K562 (cell line): ENCODE results near the gene ZNF598. TPM values are rescaled to one million over a fixed set of nuclear protein-coding genes. Genes with fewer than 3 reads are reported as not detected.

ENCODE experiments used
- ARID1B ChIP-seq: fragments of 450-650 bp; IDR thresholded peaks from 2 replicates; pipeline ENCODE4 v1.6.1; 2016; ENCODE audit warnings: antibody characterized with exemption, mild to moderate bottlenecking, inconsistent platforms
- ATF1 ChIP-seq, 2 experiments: fragments of 450-650 bp in 1 of 2; IDR thresholded peaks; 2 replicates each; pipeline ENCODE4 v1.6.1; 2016; ENCODE audit warnings: missing compliant biosample characterization in 1 of 2, missing genetic modification characterization in 1 of 2
- CHD2 ChIP-seq: IDR thresholded peaks from 2 replicates; pipeline ENCODE4 v1.6.1; 2011; ENCODE audit warnings: low read depth, low read length
- EP300 ChIP-seq: IDR thresholded peaks from 2 replicates; pipeline ENCODE4 v1.6.1; 2012; ENCODE audit warnings: low read length, improper control_type of control experiment
- HDAC1 ChIP-seq, 2 experiments: fragments of 450-650 bp; IDR thresholded peaks; 2 replicates each; pipeline ENCODE4 v1.6.1; 2016 to 2017; ENCODE audit warnings: inconsistent platforms in 1 of 2, mild to moderate bottlenecking in 1 of 2, moderate library complexity in 1 of 2
- ILF3 ChIP-seq: fragments of 450-650 bp; IDR thresholded peaks from 2 replicates; pipeline ENCODE4 v1.6.1; 2018; ENCODE audit warnings: antibody characterized with exemption, mild to moderate bottlenecking, moderate library complexity, borderline replicate concordance
- NCOR1 ChIP-seq: fragments of 450-650 bp; IDR thresholded peaks from 2 replicates; pipeline ENCODE4 v1.6.1; 2016; ENCODE audit warnings: mild to moderate bottlenecking, moderate library complexity
- RBFOX2 ChIP-seq: fragments of 200-400 bp; formaldehyde crosslinking; IDR thresholded peaks from 2 replicates; pipeline ENCODE4 v1.6.1; 2017; ENCODE audit warnings: low read depth, mild to moderate bottlenecking, low read length, moderate library complexity
- SMC3 ChIP-seq: conservative IDR thresholded peaks from 2 replicates; pipeline ENCODE4 v1.6.1; 2011; ENCODE audit warnings: low read depth, low read length, improper control_type of control experiment; ENCODE audit not compliant: insufficient read depth
- ZFX ChIP-seq: sonication (generic); formaldehyde crosslinking; IDR thresholded peaks from 2 replicates; pipeline ENCODE4 v1.8.0; 2022; ENCODE audit warnings: mild to moderate bottlenecking, missing genetic modification reagents, moderate library complexity
- ZNF274 ChIP-seq: IDR thresholded peaks from 2 replicates; pipeline ENCODE4 v1.6.1; 2011; ENCODE audit warnings: low read depth, mild to moderate bottlenecking, low read length, moderate library complexity, borderline replicate concordance
- ZNF347 ChIP-seq: fragments of 450-650 bp; formaldehyde crosslinking; IDR thresholded peaks from 2 replicates; pipeline ENCODE4 v1.4.0; 2020; ENCODE audit warnings: low read depth, mild to moderate bottlenecking, moderate library complexity
- ZNF586 ChIP-seq: fragments of 450-650 bp; formaldehyde crosslinking; conservative IDR thresholded peaks from 2 replicates; pipeline ENCODE4 v1.4.0; 2020; ENCODE audit warnings: mild to moderate bottlenecking, moderate library complexity
- ZNF780A ChIP-seq: fragments of 250-450 bp; sonication (Bioruptor Pico); IDR thresholded peaks from 2 replicates; pipeline ENCODE4 v1.5.0; 2021; ENCODE audit warnings: mild to moderate bottlenecking
- polyA plus RNA-seq, 8 experiments: library from polyadenylated mRNA; depleted of rRNA in 4 of 8; stranded (reverse) in 5 of 8; unstranded in 3 of 8; fragments of >200 nt; fragmentation: Nextera tagmentation in 2 of 8; fragmentation: Illumina TruSeq in 1 of 8; extraction: Ambion mirVana in 2 of 8; extraction: Trizol in 1 of 8; gene quantifications; 2 replicates each; pipeline versions ENCODE4 v1.2.1 to v1.2.3, GENCODE V29; 2011 to 2014; ENCODE audit warnings: inconsistent platforms in 1 of 8, missing spikeins in 1 of 8
- total RNA-seq, 7 experiments: library from RNA; depleted of rRNA in 6 of 7; stranded (reverse); fragments of >200 nt in 6 of 7; fragmentation: Illumina TruSeq in 2 of 7; extraction: Trizol in 2 of 7; gene quantifications; 2 replicates each; pipeline versions ENCODE4 v1.2.1 to v1.2.3, GENCODE V29; 2011 to 2021; ENCODE audit warnings: low replicate concordance in 1 of 7
- TF ChIP-seq, protein P1 (sequence below): fragments of 150-350 bp; IDR thresholded peaks from 2 replicates; pipeline ENCODE4 v1.6.1; 2014; ENCODE audit warnings: low read depth, mild to moderate bottlenecking, low read length, borderline replicate concordance
- TF ChIP-seq, protein P2 (sequence below): fragments of 200-800 bp; sonication (Bioruptor generic); IDR thresholded peaks from 2 replicates; pipeline ENCODE4 v1.6.1; 2017; ENCODE audit warnings: missing genetic modification characterization, missing compliant biosample characterization
- TF ChIP-seq, protein P3 (sequence below): sonication (generic); formaldehyde crosslinking; IDR thresholded peaks from 2 replicates; pipeline ENCODE4 v1.8.0; 2022; ENCODE audit warnings: missing genetic modification reagents, mild to moderate bottlenecking, moderate library complexity, borderline replicate concordance
- TF ChIP-seq, protein P4 (sequence below): sonication (generic); formaldehyde crosslinking; IDR thresholded peaks from 2 replicates; pipeline ENCODE4 v1.8.0; 2022; ENCODE audit warnings: mild to moderate bottlenecking, missing genetic modification reagents
- TF ChIP-seq, protein P5 (sequence below), 2 experiments: fragments of 450-650 bp; conservative IDR thresholded peaks; 2 replicates each; pipeline ENCODE4 v1.6.1; 2017; ENCODE audit warnings: mild to moderate bottlenecking in 2 of 2, moderate library complexity in 2 of 2

The ZNF598 gene
- total and polyA plus RNA-seq, 9 of the 15 experiments (the other 6 are each of a cell fraction or from before 2014, with no cell fraction given), result 0.11 to 115 (median 29.6) TPM

DNA sequence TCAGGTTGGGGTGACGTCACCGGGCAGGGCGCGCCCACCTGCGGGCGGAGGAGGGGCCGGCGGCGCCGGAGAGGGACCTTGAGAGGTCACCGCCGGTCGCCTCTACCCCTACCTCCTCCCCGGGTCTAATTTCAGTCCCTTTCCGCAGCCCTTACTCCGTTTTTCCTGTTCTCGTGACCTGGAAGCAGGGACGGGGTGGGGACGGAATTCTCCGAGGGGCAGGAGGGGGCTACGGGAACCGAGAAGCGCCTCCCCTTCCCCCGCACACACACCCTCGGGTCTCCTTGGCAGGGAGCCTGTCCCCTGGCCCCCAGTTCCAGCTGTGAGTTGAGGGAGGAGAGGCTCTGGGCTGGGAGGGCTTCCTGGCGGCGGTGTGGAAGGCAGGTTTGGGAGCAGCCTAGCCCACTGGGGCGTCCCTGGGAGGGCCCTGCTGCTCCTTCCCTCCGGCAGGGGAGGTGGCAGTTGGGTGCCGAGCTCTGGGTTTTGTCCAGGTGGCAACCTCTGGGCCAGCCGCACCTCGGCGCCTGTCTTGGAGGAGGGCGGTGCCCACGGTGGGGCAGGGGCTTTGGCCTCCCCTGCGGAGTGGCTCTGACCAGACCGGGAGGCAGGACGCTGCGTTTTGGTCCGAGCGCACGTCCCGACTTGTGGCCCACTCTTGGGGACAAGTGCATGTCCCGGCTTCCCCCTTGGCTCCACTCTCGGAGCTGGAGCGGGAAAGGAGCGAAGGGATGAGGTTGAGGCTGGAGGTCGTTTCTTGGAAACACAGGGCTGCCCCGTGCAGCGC lies 19.1 kb downstream of the ZNF598 start (continued):
- TF ChIP-seq, protein P1, sequence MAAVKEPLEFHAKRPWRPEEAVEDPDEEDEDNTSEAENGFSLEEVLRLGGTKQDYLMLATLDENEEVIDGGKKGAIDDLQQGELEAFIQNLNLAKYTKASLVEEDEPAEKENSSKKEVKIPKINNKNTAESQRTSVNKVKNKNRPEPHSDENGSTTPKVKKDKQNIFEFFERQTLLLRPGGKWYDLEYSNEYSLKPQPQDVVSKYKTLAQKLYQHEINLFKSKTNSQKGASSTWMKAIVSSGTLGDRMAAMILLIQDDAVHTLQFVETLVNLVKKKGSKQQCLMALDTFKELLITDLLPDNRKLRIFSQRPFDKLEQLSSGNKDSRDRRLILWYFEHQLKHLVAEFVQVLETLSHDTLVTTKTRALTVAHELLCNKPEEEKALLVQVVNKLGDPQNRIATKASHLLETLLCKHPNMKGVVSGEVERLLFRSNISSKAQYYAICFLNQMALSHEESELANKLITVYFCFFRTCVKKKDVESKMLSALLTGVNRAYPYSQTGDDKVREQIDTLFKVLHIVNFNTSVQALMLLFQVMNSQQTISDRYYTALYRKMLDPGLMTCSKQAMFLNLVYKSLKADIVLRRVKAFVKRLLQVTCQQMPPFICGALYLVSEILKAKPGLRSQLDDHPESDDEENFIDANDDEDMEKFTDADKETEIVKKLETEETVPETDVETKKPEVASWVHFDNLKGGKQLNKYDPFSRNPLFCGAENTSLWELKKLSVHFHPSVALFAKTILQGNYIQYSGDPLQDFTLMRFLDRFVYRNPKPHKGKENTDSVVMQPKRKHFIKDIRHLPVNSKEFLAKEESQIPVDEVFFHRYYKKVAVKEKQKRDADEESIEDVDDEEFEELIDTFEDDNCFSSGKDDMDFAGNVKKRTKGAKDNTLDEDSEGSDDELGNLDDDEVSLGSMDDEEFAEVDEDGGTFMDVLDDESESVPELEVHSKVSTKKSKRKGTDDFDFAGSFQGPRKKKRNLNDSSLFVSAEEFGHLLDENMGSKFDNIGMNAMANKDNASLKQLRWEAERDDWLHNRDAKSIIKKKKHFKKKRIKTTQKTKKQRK, result no peak
- TF ChIP-seq CHD2 (no peak), ZNF274 (no peak), SMC3 (no peak), EP300 (no peak), ZNF780A (CRISPR knock-in tag) (no peak), RBFOX2 (peak; percentile 35; the same call in 1 of the 2 replicates), HDAC1 (IDR thresholded peaks at IDR 0.05) (no peak), ZNF347 (CRISPR knock-in tag) (no peak), ZNF586 (CRISPR knock-in tag) (no peak), ZFX (CRISPR knock-in tag) (no peak), NCOR1 (no peak), ATF1 (CRISPR knock-in tag; IDR thresholded peaks at IDR 0.05) (peak; percentile 39; the same call in 1 of the 2 replicates), ATF1 (tag; IDR thresholded peaks at IDR 0.05) (peak; percentile 36), ILF3 (no peak), ARID1B (peak; percentile 28; the same call in 1 of the 2 replicates)
- TF ChIP-seq, protein P2, sequence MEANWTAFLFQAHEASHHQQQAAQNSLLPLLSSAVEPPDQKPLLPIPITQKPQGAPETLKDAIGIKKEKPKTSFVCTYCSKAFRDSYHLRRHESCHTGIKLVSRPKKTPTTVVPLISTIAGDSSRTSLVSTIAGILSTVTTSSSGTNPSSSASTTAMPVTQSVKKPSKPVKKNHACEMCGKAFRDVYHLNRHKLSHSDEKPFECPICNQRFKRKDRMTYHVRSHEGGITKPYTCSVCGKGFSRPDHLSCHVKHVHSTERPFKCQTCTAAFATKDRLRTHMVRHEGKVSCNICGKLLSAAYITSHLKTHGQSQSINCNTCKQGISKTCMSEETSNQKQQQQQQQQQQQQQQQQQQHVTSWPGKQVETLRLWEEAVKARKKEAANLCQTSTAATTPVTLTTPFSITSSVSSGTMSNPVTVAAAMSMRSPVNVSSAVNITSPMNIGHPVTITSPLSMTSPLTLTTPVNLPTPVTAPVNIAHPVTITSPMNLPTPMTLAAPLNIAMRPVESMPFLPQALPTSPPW, result peak; percentile 48; the same call in 1 of the 2 replicates
- TF ChIP-seq, protein P3, sequence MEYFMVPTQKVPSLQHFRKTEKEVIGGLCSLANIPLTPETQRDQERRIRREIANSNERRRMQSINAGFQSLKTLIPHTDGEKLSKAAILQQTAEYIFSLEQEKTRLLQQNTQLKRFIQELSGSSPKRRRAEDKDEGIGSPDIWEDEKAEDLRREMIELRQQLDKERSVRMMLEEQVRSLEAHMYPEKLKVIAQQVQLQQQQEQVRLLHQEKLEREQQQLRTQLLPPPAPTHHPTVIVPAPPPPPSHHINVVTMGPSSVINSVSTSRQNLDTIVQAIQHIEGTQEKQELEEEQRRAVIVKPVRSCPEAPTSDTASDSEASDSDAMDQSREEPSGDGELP (CRISPR knock-in tag), result peak; percentile 80; the same call in 1 of the 2 replicates
- TF ChIP-seq, protein P4, sequence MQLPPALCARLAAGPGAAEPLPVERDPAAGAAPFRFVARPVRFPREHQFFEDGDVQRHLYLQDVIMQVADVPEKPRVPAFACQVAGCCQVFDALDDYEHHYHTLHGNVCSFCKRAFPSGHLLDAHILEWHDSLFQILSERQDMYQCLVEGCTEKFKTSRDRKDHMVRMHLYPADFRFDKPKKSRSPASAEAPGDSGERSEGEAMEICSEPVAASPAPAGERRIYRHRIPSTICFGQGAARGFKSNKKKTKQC, result no peak
- TF ChIP-seq, protein P5, sequence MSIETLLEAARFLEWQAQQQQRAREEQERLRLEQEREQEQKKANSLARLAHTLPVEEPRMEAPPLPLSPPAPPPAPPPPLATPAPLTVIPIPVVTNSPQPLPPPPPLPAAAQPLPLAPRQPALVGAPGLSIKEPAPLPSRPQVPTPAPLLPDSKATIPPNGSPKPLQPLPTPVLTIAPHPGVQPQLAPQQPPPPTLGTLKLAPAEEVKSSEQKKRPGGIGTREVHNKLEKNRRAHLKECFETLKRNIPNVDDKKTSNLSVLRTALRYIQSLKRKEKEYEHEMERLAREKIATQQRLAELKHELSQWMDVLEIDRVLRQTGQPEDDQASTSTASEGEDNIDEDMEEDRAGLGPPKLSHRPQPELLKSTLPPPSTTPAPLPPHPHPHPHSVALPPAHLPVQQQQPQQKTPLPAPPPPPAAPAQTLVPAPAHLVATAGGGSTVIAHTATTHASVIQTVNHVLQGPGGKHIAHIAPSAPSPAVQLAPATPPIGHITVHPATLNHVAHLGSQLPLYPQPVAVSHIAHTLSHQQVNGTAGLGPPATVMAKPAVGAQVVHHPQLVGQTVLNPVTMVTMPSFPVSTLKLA (conservative IDR thresholded peaks at IDR 0.05), result 0 out of 4 replicates have a peak, but pooled peaks of 1 of the 2 experiments have one; percentile 18
